Endodermal cell (in vitro differentiated cells): ENCODE results near the gene PPM1M. TPM values are rescaled to one million over a fixed set of nuclear protein-coding genes. Genes with fewer than 3 reads are reported as not detected.

Source experiments
- DNase-seq: peaks from one replicate; pipeline ENCODE4 v3.0.0-alpha.2; 2017
- H3K27ac ChIP-seq: 2 replicates; pipeline ENCODE4 v1.5.1; 2013; ENCODE audit warnings: mild to moderate bottlenecking, low read depth, low read length, moderate library complexity
- H3K27me3 ChIP-seq: 2 replicates; pipeline ENCODE4 v1.6.1; 2013; ENCODE audit warnings: mild to moderate bottlenecking, low read length, moderate library complexity; ENCODE audit not compliant: insufficient read depth, control insufficient read depth, poor library complexity, severe bottlenecking
- H3K36me3 ChIP-seq: 2 replicates; pipeline ENCODE4 v1.7.0; 2013; ENCODE audit warnings: mild to moderate bottlenecking, low read length, moderate library complexity; ENCODE audit not compliant: control insufficient read depth, insufficient read depth
- H3K4me1 ChIP-seq: one replicate; pipeline ENCODE4 v1.7.0; 2013; ENCODE audit warnings: low read length; ENCODE audit not compliant: control insufficient read depth, insufficient read depth
- H3K4me3 ChIP-seq: 2 replicates; pipeline ENCODE4 v1.5.1; 2013; ENCODE audit warnings: mild to moderate bottlenecking, low read length, moderate library complexity
- H3K9ac ChIP-seq: 2 replicates; pipeline ENCODE4 v1.6.1; 2013; ENCODE audit warnings: mild to moderate bottlenecking, low read length, moderate library complexity; ENCODE audit not compliant: poor library complexity, severe bottlenecking; ENCODE audit errors: extremely low read depth
- H3K9me3 ChIP-seq: 2 replicates; pipeline ENCODE4 v1.6.1; 2013; ENCODE audit warnings: mild to moderate bottlenecking, low read length, moderate library complexity; ENCODE audit not compliant: control insufficient read depth
- H3K27ac Mint-ChIP-seq: 2 replicates; pipeline ENCODE4 v1.8.0; 2020; ENCODE audit warnings: mixed read lengths
- H3K27me3 Mint-ChIP-seq: 2 replicates; pipeline ENCODE4 v1.8.0; 2021; ENCODE audit warnings: mild to moderate bottlenecking, mixed read lengths; ENCODE audit not compliant: insufficient read depth
- H3K36me3 Mint-ChIP-seq: 2 replicates; pipeline ENCODE4 v1.8.0; 2020; ENCODE audit warnings: low read depth, mixed read lengths
- H3K4me1 Mint-ChIP-seq: 2 replicates; pipeline ENCODE4 v1.8.0; 2020; ENCODE audit warnings: mixed read lengths
- H3K4me3 Mint-ChIP-seq: 2 replicates; pipeline ENCODE4 v1.8.0; 2020; ENCODE audit warnings: mild to moderate bottlenecking, moderate library complexity, mixed read lengths
- H3K9me3 Mint-ChIP-seq: 2 replicates; pipeline ENCODE4 v1.8.0; 2020; ENCODE audit warnings: mild to moderate bottlenecking, mixed read lengths
- CTCF ChIP-seq: fragments of 200-600 bp; sonication (generic); conservative IDR thresholded peaks from 2 replicates; pipeline ENCODE4 v1.5.0; 2021; ENCODE audit warnings: antibody characterized with exemption, mild to moderate bottlenecking
- WGBS, 2 experiments: methylation state at CpG; one replicate each; pipeline versions ENCODE4 v1.1.5 to v1.1.7; 2013; ENCODE audit warnings: missing lambda C conversion rate in 2 of 2, mixed read lengths in 1 of 2; ENCODE audit not compliant: insufficient coverage in 1 of 2, insufficient read length in 1 of 2; 5-methylcytosine and 5-hydroxymethylcytosine counted together
- total RNA-seq, 2 donors: library from RNA; stranded (reverse); fragmentation: NEBNext Ultra II Directional in 1 of 2; extraction: Animal tissue kit (Norgen Biotek cat#: 25700) in 1 of 2; gene quantifications; 2 replicates in 1 of 2; 3 replicates in 1 of 2; pipeline ENCODE4 v1.2.1, GENCODE V29; 2021

PPM1M gene
- total RNA-seq, 2 donors from 2014 or later, result 6.7 to 6.8 TPM

GRCh38 chr3:52228266-52228665 lies 17.3 kb upstream of the PPM1M start:
- Histone ChIP-seq H3K9me3 (no peaks in the 10 kb centered on the region), H3K4me1 (no peaks in the 10 kb centered on the region), H3K9ac (no peak overlapping the region), H3K27me3 (no peaks in the 10 kb centered on the region), H3K4me3 (no peak overlapping the region), H3K36me3 (peaks cover 18% of the 10 kb centered on the region), H3K27ac (no peak overlapping the region)
- H3K4me1 Mint-ChIP-seq, result no peaks in the 10 kb centered on the region
- no peak for TF ChIP-seq CTCF
- DNase-seq, result no peak
- H3K4me3 Mint-ChIP-seq, result no peak overlapping the region
- 88 to 94% methylated on average over 8 to 10 of the region's 10 CpGs for WGBS, 2 experiments
- H3K9me3 Mint-ChIP-seq, result no peaks in the 10 kb centered on the region
- no peaks in the 10 kb centered on the region for H3K27me3 Mint-ChIP-seq
- peaks cover 23% of the 10 kb centered on the region for H3K36me3 Mint-ChIP-seq
- H3K27ac Mint-ChIP-seq, result no peak overlapping the region

- TF ChIP-seq CTCF, result no peak
- H3K9me3 Mint-ChIP-seq, result no peaks in the 10 kb centered on the region
Measured at GRCh38 chr3:52228751-52229291, 16.7 kb upstream of the PPM1M start.

GRCh38 chr3:52229656-52230055 lies 15.9 kb upstream of the PPM1M start:
- no peak for TF ChIP-seq CTCF
- 95 to 97% methylated on average over 7 to 13 of the region's 13 CpGs for WGBS, 2 experiments
- Histone ChIP-seq H3K36me3 (peaks cover 18% of the 10 kb centered on the region), H3K27me3 (no peaks in the 10 kb centered on the region), H3K9ac (no peak overlapping the region), H3K27ac (no peak overlapping the region), H3K4me3 (no peak overlapping the region), H3K4me1 (no peaks in the 10 kb centered on the region), H3K9me3 (no peaks in the 10 kb centered on the region)
- H3K27me3 Mint-ChIP-seq, result no peaks in the 10 kb centered on the region
- H3K4me1 Mint-ChIP-seq, result no peaks in the 10 kb centered on the region
- no peak overlapping the region for H3K4me3 Mint-ChIP-seq
- no peak overlapping the region for H3K27ac Mint-ChIP-seq
- H3K36me3 Mint-ChIP-seq, result peaks cover 29% of the 10 kb centered on the region
- peak; percentile 17 for DNase-seq
- H3K9me3 Mint-ChIP-seq, result no peaks in the 10 kb centered on the region

More at GRCh38 chr3:52228751-52229291, 16.7 kb upstream of the PPM1M start:
- WGBS, 2 experiments, result 95% methylated on average over 17 to 21 of the region's 21 CpGs
- Mint-ChIP-seq H3K36me3 (peaks cover 24% of the 10 kb centered on the region), H3K27me3 (no peaks in the 10 kb centered on the region), H3K27ac (no peak overlapping the region), H3K4me1 (no peaks in the 10 kb centered on the region), H3K4me3 (no peak overlapping the region)
- DNase-seq, result no peak
- no peak overlapping the region for H3K4me3 ChIP-seq
- no peaks in the 10 kb centered on the region for H3K27me3 ChIP-seq
- H3K9ac ChIP-seq, result no peak overlapping the region
- no peak overlapping the region for H3K27ac ChIP-seq
- H3K4me1 ChIP-seq, result no peaks in the 10 kb centered on the region
- H3K9me3 ChIP-seq, result no peaks in the 10 kb centered on the region
- peaks cover 18% of the 10 kb centered on the region for H3K36me3 ChIP-seq
